BE2C (cell line): ENCODE data around the gene VDR.

ENCODE experiments used
- DNase-seq: peaks from one replicate; pipeline ENCODE4 v3.0.0-alpha.2; 2020
- H3K27me3 ChIP-seq: fragments of 250-450 bp; sonication (Bioruptor Pico); 2 replicates; pipeline ENCODE4 v1.5.1; 2020; ENCODE audit warnings: mild to moderate bottlenecking
- H3K36me3 ChIP-seq: fragments of 250-450 bp; sonication (Bioruptor Pico); 2 replicates; pipeline ENCODE4 v1.5.1; 2020; ENCODE audit warnings: mild to moderate bottlenecking
- H3K4me1 ChIP-seq: fragments of 250-450 bp; sonication (Bioruptor Pico); 2 replicates; pipeline ENCODE4 v1.5.1; 2020
- H3K4me3 ChIP-seq: 2 replicates; pipeline ENCODE4 v1.5.1; 2011; ENCODE audit warnings: low read depth, low read length
- H3K9me3 ChIP-seq: fragments of 250-450 bp; sonication (Bioruptor Pico); 2 replicates; pipeline ENCODE4 v1.5.1; 2020
- TF ChIP-seq, protein P1 (sequence below): IDR thresholded peaks from 2 replicates; pipeline ENCODE4 v1.5.1; 2012; ENCODE audit warnings: mild to moderate bottlenecking, low read depth, low read length

Gene VDR

DNA sequence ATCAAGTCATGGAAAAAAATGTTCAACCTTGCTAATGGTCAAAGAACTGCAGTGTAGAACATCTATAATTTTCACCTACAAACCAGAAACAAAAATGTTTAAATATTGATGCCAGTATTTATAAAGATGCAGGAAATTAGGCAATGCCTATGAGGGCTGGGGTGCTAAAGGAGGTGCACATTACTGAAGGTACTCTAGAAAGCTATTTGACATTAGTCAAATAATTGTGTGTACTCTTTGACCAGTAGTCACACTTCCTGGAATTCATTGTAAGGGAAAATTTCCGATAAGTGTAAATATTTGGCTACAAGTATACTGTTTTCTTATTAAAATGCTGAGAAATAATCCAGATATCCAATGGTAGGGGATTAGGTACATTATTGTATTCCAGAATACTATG, 48.7 kb downstream of the VDR start:
- H3K27me3 ChIP-seq = no peaks in the 10 kb centered on the region
- H3K4me3 ChIP-seq = no peak overlapping the region
- H3K36me3 ChIP-seq = no peaks in the 10 kb centered on the region
- TF ChIP-seq, protein P1, sequence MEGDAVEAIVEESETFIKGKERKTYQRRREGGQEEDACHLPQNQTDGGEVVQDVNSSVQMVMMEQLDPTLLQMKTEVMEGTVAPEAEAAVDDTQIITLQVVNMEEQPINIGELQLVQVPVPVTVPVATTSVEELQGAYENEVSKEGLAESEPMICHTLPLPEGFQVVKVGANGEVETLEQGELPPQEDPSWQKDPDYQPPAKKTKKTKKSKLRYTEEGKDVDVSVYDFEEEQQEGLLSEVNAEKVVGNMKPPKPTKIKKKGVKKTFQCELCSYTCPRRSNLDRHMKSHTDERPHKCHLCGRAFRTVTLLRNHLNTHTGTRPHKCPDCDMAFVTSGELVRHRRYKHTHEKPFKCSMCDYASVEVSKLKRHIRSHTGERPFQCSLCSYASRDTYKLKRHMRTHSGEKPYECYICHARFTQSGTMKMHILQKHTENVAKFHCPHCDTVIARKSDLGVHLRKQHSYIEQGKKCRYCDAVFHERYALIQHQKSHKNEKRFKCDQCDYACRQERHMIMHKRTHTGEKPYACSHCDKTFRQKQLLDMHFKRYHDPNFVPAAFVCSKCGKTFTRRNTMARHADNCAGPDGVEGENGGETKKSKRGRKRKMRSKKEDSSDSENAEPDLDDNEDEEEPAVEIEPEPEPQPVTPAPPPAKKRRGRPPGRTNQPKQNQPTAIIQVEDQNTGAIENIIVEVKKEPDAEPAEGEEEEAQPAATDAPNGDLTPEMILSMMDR = no peak
- DNase-seq = no peak
- H3K9me3 ChIP-seq = no peaks in the 10 kb centered on the region
- no peaks in the 10 kb centered on the region for H3K4me1 ChIP-seq

DNA sequence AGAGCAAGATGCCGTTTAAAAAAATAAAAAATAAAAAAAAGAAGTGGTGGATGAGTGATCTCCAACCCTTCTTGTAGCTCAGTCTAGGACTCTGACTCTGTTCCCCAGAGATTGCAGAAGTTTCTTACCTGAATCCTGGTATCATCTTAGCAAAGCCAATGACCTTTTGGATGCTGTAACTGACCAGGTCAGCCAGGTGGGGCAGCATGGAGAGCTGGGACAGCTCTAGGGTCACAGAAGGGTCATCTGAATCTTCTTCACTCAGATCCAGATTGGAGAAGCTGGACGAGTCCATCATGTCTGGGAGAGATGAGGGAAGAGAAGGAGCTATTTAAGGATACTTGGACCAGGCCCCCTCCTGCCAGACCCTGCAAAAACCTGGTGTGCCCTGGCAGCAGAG, 49.3 kb downstream of the VDR start:
- TF ChIP-seq, protein P1 = no peak
- H3K4me1 ChIP-seq = no peaks in the 10 kb centered on the region
- DNase-seq = no peak
- H3K4me3 ChIP-seq = no peak overlapping the region
- H3K36me3 ChIP-seq = no peaks in the 10 kb centered on the region
- no peaks in the 10 kb centered on the region for H3K27me3 ChIP-seq
- no peaks in the 10 kb centered on the region for H3K9me3 ChIP-seq

DNA sequence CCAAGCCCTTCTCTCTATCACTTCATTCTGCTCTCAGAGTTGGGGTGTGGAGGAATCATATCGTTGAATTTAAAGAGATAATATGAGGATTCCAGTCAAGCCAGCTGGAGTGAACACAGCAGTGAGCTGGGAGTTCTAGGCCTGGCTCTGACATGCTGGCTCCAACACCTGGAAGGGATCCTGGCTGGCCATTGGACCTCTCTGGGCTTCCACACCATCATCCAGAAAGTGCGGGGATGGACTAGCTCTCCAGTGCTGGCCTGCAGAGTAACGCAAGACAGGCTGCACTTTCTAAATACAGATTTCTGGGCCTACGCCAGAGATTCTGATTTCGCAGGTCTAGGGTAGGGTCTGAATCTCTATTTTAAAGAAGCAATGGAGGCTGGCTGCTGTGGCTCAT, 50.3 kb downstream of the VDR start:
- H3K27me3 ChIP-seq = no peaks in the 10 kb centered on the region
- TF ChIP-seq, protein P1 = no peak
- no peaks in the 10 kb centered on the region for H3K36me3 ChIP-seq
- no peaks in the 10 kb centered on the region for H3K9me3 ChIP-seq
- no peak overlapping the region for H3K4me3 ChIP-seq
- DNase-seq = no peak
- no peaks in the 10 kb centered on the region for H3K4me1 ChIP-seq

DNA sequence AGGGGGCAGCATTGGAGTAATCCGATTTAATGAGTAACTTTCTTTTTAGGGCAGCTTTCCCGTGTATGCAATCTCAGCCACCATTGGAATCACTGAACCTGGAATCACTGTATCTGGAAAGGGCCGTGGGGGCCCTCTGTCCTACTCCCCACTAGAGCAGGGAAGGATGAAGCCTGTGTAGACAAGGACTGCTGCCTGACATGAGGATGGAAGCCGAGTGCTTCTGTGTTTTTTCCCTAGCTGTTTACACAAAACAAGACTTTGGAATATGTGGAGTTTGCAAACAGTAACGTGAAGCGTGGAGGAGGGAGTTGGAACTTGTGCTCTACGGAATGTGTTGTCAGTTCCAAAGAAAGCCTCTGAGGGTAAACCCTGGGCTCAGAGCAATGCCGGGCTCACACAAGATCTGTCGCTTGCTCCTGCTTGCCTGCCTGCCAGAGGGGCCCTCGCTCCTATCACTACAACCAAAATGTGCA, 52.7 kb downstream of the VDR start:
- Histone ChIP-seq H3K27me3 (no peaks in the 10 kb centered on the region), H3K36me3 (no peaks in the 10 kb centered on the region), H3K4me1 (no peaks in the 10 kb centered on the region), H3K4me3 (no peak overlapping the region), H3K9me3 (no peaks in the 10 kb centered on the region)
- DNase-seq = no peak
- TF ChIP-seq, protein P1 = no peak

DNA sequence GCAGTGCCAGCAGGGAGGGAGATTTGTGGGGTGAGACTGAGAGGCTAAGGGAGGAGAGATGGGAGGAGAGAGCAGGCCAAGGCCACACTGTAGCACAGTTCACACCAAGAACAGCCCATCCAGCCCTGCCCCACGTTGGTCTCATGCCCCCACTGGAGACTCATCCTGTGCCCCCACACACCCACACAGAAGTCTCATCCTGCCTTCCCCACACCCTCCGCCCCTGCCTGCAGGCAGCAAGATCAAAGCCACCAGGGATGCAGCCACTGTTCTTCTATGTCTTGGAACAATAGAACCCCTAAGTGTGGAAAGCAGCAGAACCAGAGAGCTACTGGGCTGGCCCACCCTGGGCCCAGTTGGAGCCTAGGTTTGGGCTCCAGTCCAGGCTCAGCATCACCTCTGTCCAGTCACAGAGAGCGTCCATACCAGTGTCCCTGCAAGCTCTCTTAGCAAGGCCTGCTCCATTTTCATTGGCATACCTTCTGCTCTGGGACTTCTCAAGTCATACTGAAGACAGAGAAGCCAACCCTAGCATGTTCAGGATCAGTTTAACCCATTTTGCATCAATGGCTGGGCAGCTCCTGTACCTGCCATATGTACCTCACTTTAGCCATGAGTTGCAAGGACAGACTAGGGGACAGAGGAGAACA, 53.4 kb downstream of the VDR start:
- H3K27me3 ChIP-seq = no peaks in the 10 kb centered on the region
- H3K4me1 ChIP-seq = no peaks in the 10 kb centered on the region
- TF ChIP-seq, protein P1 = no peak
- H3K9me3 ChIP-seq = no peaks in the 10 kb centered on the region
- DNase-seq = no peak
- no peaks in the 10 kb centered on the region for H3K36me3 ChIP-seq
- H3K4me3 ChIP-seq = no peak overlapping the region

DNA sequence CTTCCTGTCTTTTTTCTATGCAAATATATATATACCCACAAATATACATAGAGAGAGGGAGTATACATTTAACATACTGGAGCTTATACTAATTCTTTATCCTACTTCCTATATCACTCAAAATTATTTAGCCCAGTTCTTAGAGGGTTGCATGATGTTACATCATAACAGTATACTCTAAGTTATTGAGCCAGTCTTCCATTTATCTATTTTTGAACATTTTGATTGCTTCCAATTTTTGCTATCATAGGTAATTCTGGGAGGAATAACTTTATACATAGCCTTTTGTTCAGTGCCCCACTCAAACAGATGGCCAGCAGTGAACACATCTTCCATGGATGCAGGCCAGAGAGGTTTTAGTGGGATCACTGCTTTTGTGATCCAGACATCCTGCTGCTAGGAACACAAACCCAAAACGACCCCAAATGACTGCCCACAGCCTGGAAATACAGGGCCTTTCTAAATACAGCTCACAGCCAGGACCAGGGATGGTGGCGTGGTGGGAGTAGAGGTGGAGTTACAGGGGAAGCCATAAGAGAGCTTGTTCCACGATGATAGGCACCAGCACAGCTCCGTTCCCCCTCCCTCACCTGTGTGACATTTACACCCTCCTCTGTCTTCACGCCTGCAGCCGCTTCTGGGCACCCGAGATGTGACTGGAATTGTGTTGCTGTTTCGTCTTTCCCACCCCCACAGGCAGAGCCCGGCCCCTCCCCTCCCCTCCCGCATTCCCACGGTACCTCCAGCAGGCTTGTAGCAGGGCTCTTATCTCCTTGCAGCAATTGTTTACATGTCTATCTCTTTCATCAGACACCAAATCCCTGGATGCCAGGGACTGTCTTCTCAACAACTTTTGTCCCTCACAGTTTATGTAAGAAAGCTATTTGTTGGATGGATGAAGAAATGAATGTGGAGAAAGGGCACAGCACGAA, 54.4 kb downstream of the VDR start:
- H3K27me3 ChIP-seq = no peaks in the 10 kb centered on the region
- DNase-seq = no peak
- H3K4me3 ChIP-seq = no peak overlapping the region
- TF ChIP-seq, protein P1 = no peak
- no peaks in the 10 kb centered on the region for H3K9me3 ChIP-seq
- H3K36me3 ChIP-seq = no peaks in the 10 kb centered on the region
- H3K4me1 ChIP-seq = no peaks in the 10 kb centered on the region
